LNCAP (cell line): Measurements from ENCODE around the gene BRD1.

ENCODE experiments used
- CTCF ChIP-seq: fragments of 450-650 bp; IDR thresholded peaks from 2 replicates; pipeline ENCODE4 v1.5.1; 2017; ENCODE audit warnings: mild to moderate bottlenecking

The BRD1 gene

DNA sequence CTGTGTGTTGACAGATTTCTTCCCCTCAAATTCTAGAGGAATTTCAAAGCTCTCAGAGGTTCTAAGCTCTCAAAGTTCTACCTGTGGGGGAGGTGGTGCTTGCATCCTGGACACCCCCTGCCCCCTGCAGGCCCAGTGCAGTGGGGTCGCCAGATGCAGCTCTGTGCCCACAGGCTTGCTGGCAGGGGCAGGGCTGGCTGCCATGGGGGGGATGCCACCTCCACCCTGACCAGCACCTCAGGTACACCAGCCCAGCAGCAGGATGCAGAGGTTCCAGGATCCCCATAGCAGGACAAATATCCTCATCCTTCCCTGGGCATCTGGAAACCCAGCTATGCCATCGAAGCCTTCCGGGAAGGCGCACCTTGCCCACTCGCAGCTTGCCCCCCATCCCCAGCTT, 91.1 kb downstream of the BRD1 start:
- no peak for TF ChIP-seq CTCF

DNA sequence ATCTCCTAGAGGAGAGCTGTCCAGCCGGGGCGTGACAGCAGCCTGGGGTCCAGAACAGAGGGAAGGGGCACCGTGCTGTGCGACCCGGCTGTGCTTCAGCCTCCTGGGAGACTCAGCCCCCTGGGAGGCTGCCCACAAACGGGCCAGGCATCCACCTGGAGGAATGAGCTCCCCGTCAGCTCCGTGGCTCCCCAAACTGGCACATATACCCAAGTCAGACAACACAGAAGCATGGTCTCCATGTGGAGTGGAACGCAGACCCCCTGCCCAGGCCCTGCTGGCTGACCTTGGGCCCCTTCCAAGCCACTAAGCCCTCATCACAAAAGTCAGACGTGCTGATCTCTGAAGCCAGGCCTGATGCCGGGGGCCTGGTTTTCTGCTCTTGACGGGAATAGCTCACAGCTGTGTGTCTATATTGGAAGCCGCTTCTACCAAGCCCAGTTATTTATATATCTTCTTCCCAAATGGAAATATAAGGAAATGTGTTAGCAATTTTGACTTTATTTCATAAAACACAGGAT, 91.7 kb downstream of the BRD1 start:
- no peak for TF ChIP-seq CTCF

DNA sequence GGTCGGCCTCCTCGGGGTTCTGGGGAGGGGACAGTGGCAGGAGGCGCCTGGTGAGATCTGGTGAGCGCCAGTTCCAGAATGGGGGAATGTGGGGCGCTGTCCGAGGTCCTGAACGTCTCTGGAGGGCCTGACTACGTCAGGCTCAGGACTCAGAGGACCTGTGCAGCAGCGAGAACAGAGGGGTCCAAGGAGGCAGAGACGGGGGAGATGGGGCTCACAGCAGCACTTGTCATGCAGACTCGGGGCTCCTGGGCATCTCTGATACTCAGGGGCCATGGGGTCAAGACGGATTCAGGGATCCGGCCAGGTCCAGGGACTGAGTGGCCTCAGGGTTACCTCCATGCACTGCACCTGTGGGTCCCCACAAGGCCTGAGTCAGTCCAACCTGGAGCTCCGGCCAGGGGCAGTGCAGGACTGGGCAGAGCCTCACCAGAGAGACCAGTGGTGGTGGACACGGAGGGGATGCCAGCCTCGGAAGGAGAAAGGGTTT, 92.2 kb downstream of the BRD1 start:
- no peak for TF ChIP-seq CTCF

DNA sequence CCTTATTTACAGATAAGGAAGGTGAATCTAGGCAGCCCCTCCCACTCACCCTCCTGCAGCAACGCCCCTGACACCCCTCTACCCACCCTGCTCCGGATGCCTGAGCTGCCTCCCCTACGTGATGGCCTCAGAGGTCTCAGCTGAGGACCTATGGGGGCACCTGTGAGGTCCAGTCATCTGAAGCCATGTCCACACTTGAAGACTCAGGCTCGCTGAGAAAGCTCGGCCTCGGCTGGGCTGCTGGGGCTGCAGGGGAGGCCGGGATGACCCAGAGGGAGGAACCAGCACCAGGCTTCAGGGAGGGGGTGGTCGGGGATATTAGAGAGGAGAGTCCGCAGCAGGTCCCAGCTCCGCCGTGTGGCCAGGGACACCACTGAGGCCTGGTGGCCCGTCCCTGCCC, 92.8 kb downstream of the BRD1 start:
- TF ChIP-seq CTCF, result no peak

DNA sequence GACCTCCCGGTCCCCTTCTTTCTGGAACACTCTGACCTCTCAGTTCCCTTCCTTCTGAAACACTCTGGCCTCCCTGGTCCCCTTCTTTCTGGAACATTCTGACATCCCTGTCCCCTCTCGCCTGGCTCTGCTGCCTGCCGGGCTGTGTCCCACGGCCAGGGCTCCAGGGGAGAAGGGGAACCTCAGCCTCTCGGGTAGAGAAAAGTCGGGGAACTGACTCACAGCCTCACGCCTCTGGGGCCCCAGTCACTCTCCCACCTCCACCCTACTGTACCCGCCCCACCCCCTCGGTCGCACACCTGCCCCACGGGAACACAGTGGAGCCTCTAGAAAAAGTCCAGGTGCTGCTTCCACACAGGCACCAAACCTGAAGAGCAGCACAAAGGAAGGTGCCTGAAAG, 93.3 kb downstream of the BRD1 start:
- no peak for TF ChIP-seq CTCF

DNA sequence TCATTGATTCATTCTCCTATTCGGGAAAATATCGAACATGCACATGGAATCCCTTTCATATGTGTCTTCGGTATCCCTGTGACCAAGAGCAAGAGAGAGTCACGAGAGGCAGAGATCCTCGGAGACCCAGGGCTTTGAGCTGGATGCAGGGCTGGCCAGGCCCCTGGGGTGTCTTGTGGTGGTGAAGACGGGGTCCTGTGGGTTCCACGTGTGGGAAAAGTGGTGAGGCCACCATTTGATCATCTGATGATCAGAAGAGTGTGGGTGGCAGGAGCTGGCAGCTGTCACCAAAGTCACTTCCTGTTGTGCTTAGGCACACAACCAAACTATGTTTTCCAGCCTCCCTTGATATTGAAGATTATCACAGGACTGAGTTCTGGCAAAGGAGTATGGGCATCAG, 94.0 kb downstream of the BRD1 start:
- no peak for TF ChIP-seq CTCF

DNA sequence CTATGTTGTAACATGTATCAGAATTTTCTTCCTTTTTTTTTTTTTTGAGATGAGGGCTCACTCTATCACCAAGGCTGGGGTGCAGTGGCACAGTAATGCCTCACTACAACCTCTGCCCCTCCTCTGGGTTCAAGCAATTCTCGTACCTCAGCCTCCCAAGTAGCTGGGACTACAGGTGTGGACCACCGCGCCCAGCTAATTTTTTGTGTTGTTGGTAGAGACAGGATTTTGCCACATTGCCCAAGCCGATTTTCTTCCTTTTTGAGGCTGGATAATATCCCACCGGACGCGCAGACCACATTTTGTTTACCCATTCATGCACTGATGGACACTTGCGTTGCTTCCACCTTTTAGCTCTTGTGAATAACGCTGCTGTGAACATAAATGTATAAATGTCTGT, 97.0 kb downstream of the BRD1 start:
- TF ChIP-seq CTCF, result no peak
